HTR-8/SVneo (cell line): ENCODE measurements around the gene RIN2.

ENCODE experiments used
- DNase-seq: peaks from one replicate; pipeline ENCODE4 v3.0.0; 2011; ENCODE audit warnings: low spot score, mixed read lengths; ENCODE audit not compliant: insufficient read length
- FAIRE-seq: peaks from 2 replicates; lab custom pipeline; 2011; peaks lifted over from hg19 to GRCh38; lab: Jason Lieb, UNC

The RIN2 gene

DNA sequence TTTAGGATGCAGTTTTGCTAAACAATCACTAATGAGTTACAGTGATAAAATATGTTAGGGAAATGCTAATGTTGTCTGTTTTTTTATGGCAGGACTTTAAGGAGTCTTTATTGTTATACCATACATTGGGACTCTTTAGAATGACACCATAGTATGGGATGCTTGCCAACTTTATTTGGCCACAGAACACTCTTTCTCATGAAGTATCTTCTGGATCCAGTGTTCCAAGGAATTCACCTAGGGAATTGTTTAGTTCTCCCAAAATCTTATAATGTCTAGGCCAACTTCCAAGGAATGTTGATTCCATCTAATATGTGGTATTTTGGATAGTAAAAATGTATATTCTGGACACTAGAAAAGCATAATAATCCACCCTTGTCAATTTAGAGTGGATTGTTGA, 3.3 kb downstream of the RIN2 start:
- no peak for DNase-seq
- FAIRE-seq, result no peak

DNA sequence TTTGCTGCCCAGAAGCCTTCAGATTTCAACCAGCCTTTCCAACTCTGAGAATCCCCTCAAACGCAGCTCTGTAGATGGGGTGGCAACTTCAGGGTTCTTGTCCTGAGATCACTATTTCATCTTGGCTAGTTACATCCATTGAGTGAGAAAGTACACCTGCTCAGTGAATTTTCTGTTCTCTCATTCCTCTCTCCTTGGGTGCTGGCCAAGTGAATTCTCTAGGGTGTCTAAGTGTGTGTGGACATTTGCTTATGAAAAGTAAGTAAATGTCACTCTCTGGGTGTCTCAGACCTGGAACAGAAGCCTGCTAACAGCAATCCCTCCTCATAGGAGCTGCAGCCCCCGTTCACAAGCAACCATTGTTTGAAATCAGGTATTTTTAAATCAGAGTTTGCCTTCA, 3.8 kb downstream of the RIN2 start:
- DNase-seq (no peak), FAIRE-seq (no peak)

DNA sequence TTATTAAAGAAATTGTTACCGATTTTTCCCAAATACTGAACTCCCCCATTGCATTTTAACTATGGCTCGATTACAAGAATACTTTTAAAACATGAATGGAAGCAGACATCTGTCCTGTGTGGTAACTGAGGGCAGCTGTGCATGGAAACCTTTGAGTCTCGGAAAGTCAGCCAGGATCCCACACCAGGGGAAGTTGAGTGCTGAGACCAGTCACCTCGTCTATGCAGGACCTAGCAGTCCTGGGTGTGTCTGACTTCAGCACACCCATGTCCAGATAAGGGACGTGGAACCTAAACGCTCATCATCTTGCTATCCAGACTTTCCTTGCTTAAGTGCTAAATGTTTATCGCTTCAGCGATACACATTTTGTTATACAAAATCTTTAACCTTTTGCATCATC, 6.1 kb downstream of the RIN2 start:
- no peak for FAIRE-seq
- DNase-seq, result no peak

DNA sequence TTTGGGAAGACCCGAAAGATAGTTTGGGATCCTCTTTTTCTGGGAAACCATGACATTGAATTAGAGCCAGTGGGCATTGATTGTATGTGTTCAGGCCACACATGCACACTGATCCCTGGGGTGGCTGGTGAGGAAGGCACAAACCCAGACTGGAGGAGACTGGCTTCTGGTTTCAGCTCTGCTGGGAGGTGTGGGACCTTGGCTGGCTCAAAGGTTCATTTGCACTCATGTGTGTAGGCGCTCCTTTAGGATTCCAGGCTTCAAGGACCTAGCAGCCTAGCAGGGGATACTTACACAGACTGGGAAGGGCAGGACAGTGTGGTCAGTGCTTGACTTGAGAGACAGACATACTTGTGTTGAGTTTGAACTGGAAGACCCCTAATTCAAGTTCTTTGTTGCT, 7.2 kb downstream of the RIN2 start:
- FAIRE-seq (no peak), DNase-seq (no peak)

DNA sequence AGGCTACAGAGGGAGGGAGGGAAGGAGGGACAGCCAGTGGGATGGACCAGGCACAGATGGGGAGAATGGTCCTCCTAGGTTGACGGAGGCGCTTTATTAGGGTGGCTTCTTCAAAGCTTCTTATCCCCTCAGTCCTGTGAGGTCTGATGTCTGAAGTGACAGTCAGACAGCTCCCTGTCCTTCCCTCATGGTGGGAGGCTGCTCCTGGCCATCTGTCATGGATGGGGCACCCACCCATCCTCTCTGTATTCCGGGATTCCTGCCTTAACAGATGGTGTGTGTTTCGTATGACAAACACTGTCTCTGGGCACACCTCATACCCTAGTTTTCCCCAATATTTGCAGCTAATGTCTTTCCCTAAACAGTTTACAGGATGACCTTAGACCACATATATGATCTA, 7.9 kb downstream of the RIN2 start:
- no peak for FAIRE-seq
- no peak for DNase-seq

DNA sequence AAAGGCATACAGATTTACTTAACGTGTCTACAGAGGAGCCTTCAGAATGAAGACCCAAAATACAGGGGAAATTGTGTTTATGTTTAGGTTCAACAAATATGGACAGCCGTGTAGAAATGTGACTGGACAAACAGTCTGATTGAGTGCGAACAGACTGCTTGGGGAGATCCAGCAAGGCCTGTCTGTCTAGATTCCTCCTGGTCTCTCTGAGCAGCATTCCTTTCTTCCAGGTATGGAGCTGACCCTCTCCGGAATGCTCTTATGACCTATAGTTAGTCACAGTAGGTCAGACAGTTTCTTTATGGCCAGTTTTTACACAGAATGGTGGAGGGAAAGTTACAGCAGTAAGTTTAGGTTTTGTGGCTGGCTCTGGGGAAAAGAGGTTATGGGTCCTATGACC, 9.0 kb downstream of the RIN2 start:
- FAIRE-seq (no peak), DNase-seq (no peak)

DNA sequence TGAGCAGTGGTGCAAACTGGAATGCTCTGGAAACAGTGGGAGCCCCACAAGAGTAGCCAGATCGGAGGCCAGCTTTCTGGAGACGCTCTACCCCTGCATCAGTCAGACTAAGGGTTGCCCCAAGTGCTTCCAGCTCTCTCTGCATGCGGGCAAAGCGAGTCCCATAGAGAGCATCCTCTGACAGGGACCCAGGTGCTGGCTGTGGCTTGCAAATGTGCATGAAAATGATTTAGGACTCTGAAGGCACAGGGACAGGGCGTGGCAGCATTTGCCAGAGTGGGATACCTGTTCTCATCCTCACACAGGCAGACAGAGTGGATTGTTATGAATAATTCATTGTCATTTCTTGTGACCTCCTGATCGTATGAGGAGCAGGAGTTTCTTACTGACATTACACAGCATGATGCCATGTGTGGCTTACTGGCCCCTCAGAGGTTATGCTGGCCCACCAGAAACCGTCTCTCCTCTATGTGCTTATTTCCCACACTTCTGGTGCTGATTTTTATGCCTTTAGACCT, 10.3 kb downstream of the RIN2 start:
- no peak for FAIRE-seq
- DNase-seq, result no peak

GRCh38 chr20:19769507-19769906, 11.4 kb downstream of the RIN2 start:
- FAIRE-seq (no peak), DNase-seq (no peak)

DNA sequence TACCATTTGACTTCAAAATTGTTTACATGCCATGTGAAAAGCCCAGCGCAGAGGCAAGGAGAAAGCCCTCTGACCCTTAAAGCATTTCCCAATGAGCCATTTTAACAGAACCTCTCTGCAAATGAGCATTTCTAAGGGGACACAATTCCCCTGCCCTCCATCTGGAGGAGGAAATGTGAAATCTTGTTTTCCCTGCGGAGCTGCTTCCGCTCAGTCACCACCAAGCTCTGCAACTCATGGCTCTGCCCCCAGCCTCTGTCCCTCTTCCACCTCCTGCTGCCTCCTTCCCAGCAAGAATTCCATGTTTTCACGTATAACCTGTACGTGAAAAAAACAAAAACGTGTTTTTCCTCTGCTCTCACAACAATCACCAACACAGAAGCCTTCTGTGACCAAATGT, 12.3 kb downstream of the RIN2 start:
- DNase-seq, result no peak
- no peak for FAIRE-seq

GRCh38 chr20:19771031-19771430, 13.0 kb downstream of the RIN2 start:
- FAIRE-seq, result no peak
- no peak for DNase-seq

DNA sequence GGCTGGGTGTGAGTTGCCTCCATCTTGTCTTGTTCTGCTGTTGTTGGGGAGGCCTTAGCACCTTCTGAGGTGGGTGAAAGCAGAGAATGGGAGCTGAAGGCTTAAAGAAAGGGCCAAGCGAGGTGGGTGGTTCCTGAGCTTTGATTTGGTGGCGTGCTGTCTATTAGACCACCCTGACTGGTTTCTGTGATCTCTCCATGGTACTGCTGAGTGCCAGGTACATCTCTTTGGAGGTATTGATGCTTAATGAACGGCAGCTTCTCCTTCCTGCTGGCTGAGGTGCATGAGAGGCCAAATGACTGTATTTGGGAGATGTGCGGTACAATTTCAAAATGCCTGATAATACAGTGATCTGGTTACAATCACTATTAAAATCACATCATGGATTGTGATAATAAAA, 15.4 kb downstream of the RIN2 start:
- no peak for FAIRE-seq
- no peak for DNase-seq

DNA sequence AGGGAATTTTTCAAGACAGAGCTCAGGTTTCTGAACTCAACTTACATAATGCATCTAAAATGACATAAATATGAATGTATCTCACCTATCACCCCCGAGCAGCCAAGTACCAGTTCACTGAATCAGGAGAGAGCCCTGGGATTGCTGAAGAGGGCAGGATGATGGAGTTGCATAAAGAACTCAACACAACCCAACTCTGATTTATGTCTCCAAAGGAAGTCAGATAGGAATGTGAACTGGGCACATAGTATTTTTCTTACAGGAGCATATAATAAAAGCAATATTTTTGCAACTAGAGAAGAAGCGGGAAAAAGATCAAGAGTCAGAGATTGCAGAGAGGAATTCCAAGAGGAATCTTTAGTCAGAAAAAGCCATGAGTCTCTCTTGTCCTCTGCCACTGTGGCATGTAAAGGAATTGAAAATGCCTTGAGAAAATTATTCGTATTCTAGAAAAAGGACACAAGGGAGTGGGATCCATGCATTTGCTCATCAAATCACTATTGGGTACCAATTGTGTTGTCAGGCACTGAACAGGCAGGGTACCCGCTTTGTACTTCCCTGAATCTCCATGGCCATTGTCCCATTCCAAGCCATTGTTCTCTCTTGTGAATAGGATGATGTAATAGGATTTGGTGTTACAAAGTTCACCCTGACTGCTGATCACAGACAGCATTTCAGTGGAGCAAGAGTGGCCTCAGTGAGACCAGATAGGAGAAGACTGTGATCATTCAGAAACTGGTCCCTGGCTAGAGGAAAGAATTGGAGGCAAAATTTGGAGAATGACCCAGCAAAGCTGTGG, 16.3 kb downstream of the RIN2 start:
- DNase-seq (no peak), FAIRE-seq (peak; percentile 26)

DNA sequence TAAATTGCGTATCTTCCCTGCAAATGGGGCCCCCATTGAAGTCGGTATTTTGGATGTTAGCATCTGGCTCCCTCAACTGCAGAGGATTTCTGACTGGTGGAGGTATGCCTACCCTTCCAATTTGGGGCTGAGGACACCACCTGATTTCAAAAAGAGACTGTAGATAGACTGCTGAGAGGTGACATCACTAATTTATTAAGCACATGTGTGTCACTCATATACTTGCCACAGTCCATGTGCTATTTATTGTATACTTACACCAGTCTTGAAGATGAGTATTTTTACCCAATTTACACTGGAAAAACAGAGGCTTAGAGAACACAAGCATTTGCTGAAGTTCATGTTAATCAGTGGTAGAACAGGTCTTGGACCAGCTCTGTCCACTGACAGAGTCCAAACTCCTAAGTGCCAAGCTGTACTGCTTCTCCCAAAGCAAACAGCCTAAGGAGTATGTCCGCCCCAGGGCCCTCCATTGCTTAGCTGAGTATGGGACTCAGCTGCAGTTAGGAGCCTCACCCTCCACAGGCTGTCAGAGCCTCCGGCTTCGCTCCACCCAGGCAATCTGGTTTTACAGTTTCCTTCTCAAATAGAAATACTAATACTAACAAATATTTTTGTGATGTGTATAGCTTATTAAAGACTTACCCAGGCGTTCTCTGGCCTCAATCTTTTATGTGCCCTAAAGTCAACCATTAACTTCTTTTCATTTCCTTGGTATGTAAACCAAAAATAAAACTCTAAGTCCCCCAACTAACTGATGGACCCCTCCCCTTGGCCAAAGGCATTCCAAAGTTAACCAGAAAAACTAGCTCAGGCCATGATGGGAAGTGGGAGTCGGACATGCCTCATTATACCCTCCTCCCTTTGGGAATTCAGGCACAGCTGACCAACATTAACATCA, 17.5 kb downstream of the RIN2 start:
- DNase-seq (no peak), FAIRE-seq (no peak)

DNA sequence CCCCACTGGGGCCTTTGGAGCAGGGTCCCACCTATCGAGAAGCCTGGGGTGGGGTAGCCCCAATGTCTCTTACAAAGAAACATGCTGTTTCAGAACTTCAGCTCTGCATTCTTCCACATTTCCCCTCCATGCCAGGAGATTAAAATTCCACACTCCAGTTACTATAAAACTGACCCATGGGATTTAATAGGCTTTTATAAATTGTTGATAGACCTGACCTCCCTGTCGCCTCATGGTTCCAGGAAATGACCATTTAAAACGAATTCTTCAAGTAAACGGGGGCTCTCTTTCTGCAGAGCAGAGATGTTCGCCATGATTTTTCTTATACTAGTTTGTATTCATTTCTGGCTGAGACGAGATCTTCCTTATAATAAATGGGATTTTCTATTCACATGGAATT, 19.3 kb downstream of the RIN2 start:
- DNase-seq (no peak), FAIRE-seq (no peak)

- FAIRE-seq, result no peak
- no peak for DNase-seq
These were observed 19.9 kb downstream of the RIN2 start for GRCh38 chr20:19777981-19778380.

- DNase-seq (no peak), FAIRE-seq (no peak)
These were observed 20.3 kb downstream of the RIN2 start for GRCh38 chr20:19778404-19778803.

DNA sequence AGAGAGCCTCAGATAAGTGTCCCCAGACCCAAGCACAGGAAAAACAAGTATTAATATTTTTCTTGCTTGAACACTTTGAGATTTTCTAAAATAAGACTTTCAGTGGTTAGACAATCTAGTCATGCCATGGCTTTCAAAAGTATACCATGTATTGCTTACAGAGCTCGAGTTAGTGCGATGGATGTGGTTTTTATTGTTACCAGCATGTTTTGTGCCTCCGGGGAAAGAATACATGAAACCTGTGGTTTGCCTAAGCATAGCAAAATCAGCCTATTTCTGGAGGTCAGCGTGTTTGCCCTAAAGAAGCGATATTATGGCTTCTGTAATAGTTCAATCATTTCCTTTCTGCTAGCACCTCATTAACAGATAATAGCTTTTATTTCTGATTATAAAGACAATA, 21.6 kb downstream of the RIN2 start:
- no peak for FAIRE-seq
- no peak for DNase-seq

GRCh38 chr20:19780261-19780660, 22.2 kb downstream of the RIN2 start:
- DNase-seq (no peak), FAIRE-seq (no peak)

GRCh38 chr20:19781235-19781634, 23.2 kb downstream of the RIN2 start:
- FAIRE-seq, result no peak
- DNase-seq, result no peak

- FAIRE-seq (no peak), DNase-seq (no peak)
These were observed 24.6 kb downstream of the RIN2 start for GRCh38 chr20:19782669-19783068.

DNA sequence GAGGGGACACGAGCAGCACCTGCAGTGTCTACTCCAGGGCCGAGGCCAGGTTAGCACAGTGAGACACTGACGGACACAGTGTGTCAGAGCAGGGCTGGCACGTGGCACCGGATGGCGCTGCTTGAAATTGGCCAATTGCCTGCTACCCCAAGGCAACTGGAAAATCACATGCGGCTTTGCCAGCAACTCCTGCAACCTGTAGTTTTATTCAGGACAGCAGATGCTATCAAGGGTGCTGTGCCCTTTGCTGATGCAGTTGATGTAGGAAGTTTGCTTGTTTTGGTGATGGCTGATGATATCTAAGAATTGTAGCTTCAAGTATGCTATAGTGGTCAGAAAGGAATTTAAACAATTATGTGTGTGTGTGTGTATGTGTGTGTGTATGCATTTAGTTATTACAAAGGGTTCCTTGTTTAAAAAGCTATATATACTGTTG, 25.9 kb downstream of the RIN2 start:
- FAIRE-seq, result no peak
- DNase-seq, result no peak
